WTC11 (cell line): Measurements from ENCODE around the gene CHCT1. TPM values are rescaled to one million over a fixed set of nuclear protein-coding genes. Genes with fewer than 3 reads are reported as not detected.
"Not testable (repeated sequence)": the region's sequence is repeated elsewhere in the genome, so short reads cannot be mapped to it uniquely, and the experiment has no call there.

Experiments used
- ATAC-seq: fragments of 200-7000 bp; cut with Tn5 transposase; 2 replicates; pipeline ENCODE4 v1.10.0; 2021; ENCODE audit warnings: mild to moderate bottlenecking, moderate library complexity
- Bru-seq: library from RNA; stranded (reverse); fragments of 400-500 nt; gene quantifications from one replicate; lab custom pipeline; 2021; lab: Mats Ljungman, UMichigan
- CTCF ChIA-PET: fragments of 300-600 bp; sonication (Branson Sonifier 250); formaldehyde crosslinking; loops from one replicate; lab custom pipeline; 2021; ENCODE audit warnings: antibody characterized with exemption; lab: Charles Lee
- POLR2A ChIA-PET: fragments of 350-600 bp; sonication (Branson Sonifier 250); formaldehyde crosslinking; loops from one replicate; lab custom pipeline; 2021; ENCODE audit warnings: antibody characterized with exemption; lab: Charles Lee
- DNase-seq: peaks from one replicate; pipeline ENCODE4 v3.0.0; 2021; ENCODE audit warnings: low spot score
- H3K27ac Mint-ChIP-seq: 2 replicates; pipeline ENCODE4 v1.8.0; 2021; ENCODE audit warnings: mixed read lengths
- H3K27me3 Mint-ChIP-seq: 2 replicates; pipeline ENCODE4 v1.8.0; 2021; ENCODE audit warnings: low read depth, mild to moderate bottlenecking, moderate library complexity, mixed read lengths
- H3K36me3 Mint-ChIP-seq: 2 replicates; pipeline ENCODE4 v1.8.0; 2021; ENCODE audit warnings: mixed read lengths
- H3K4me1 Mint-ChIP-seq: 2 replicates; pipeline ENCODE4 v1.8.0; 2022; ENCODE audit warnings: mixed read lengths
- H3K4me3 Mint-ChIP-seq: 2 replicates; pipeline ENCODE4 v1.8.0; 2021; ENCODE audit warnings: mild to moderate bottlenecking, moderate library complexity, mixed read lengths
- H3K9me3 Mint-ChIP-seq: 2 replicates; pipeline ENCODE4 v1.8.0; 2021; ENCODE audit warnings: mixed read lengths
- CBFB ChIP-seq: sonication (generic); formaldehyde crosslinking; IDR thresholded peaks from 2 replicates; pipeline ENCODE4 v1.8.1; 2022; ENCODE audit warnings: mild to moderate bottlenecking, low read depth, missing genetic modification reagents
- CREM ChIP-seq: sonication (generic); formaldehyde crosslinking; IDR thresholded peaks from 2 replicates; pipeline ENCODE4 v1.8.1; 2022; ENCODE audit warnings: mild to moderate bottlenecking, missing genetic modification reagents, moderate library complexity
- ESRRA ChIP-seq: sonication (generic); formaldehyde crosslinking; IDR thresholded peaks from 2 replicates; pipeline ENCODE4 v1.8.1; 2022; ENCODE audit warnings: mild to moderate bottlenecking, missing genetic modification reagents, borderline replicate concordance
- IRF1 ChIP-seq: sonication (generic); formaldehyde crosslinking; IDR thresholded peaks from 2 replicates; pipeline ENCODE4 v1.8.0; 2023; ENCODE audit warnings: missing genetic modification reagents
- JAZF1 ChIP-seq: fragments of 250-450 bp; sonication (Bioruptor Pico); IDR thresholded peaks from 2 replicates; pipeline ENCODE4 v1.9.0; 2021; ENCODE audit warnings: moderate library complexity, mild to moderate bottlenecking, inconsistent platforms
- MYBL2 ChIP-seq: sonication (generic); formaldehyde crosslinking; IDR thresholded peaks from 2 replicates; pipeline ENCODE4 v1.8.1; 2023; ENCODE audit warnings: mild to moderate bottlenecking, moderate library complexity, missing genetic modification reagents
- NFE2L1 ChIP-seq: sonication (generic); formaldehyde crosslinking; IDR thresholded peaks from 2 replicates; pipeline ENCODE4 v1.8.1; 2023; ENCODE audit warnings: missing genetic modification reagents
- RORB ChIP-seq: fragments of 250-450 bp; sonication (Bioruptor Pico); IDR thresholded peaks from 2 replicates; pipeline ENCODE4 v1.9.0; 2021; ENCODE audit warnings: mild to moderate bottlenecking
- TEAD4 ChIP-seq: sonication (generic); formaldehyde crosslinking; IDR thresholded peaks from 2 replicates; pipeline ENCODE4 v1.8.0; 2022; ENCODE audit warnings: mild to moderate bottlenecking, missing genetic modification reagents
- TP53 ChIP-seq: sonication (generic); formaldehyde crosslinking; IDR thresholded peaks from 2 replicates; pipeline ENCODE4 v1.8.1; 2023; ENCODE audit warnings: mild to moderate bottlenecking, missing genetic modification reagents
- ZNF121 ChIP-seq: sonication (generic); formaldehyde crosslinking; IDR thresholded peaks from 2 replicates; pipeline ENCODE4 v1.8.0; 2023; ENCODE audit warnings: missing genetic modification reagents
- ZNF219 ChIP-seq: sonication (generic); formaldehyde crosslinking; IDR thresholded peaks from 2 replicates; pipeline ENCODE4 v1.8.0; 2023; ENCODE audit warnings: missing genetic modification reagents, mild to moderate bottlenecking, borderline replicate concordance
- ZNF317 ChIP-seq: sonication (generic); formaldehyde crosslinking; IDR thresholded peaks from 2 replicates; pipeline ENCODE4 v1.8.1; 2023; ENCODE audit warnings: low read depth, mild to moderate bottlenecking, moderate library complexity, missing genetic modification reagents, borderline replicate concordance
- ZNF671 ChIP-seq: fragments of 250-450 bp; sonication (Bioruptor Pico); IDR thresholded peaks from 2 replicates; pipeline ENCODE4 v1.8.0; 2021; ENCODE audit warnings: mild to moderate bottlenecking
- long read RNA-seq, 3 experiments: library from RNA in 1 of 3; library from capped mRNA in 1 of 3; library from polyadenylated mRNA in 1 of 3; unstranded in 2 of 3; stranded (forward) in 1 of 3; transcript quantifications; one replicate each; pipeline ENCODE4 v2.0.0, GENCODE V29; 2021
- total RNA-seq: library from RNA; stranded (reverse); gene quantifications from 3 replicates; pipeline ENCODE4 v1.2.3, GENCODE V29; 2021
- TF ChIP-seq, protein P1 (sequence below): sonication (generic); formaldehyde crosslinking; IDR thresholded peaks from 2 replicates; pipeline ENCODE4 v1.8.0; 2022; ENCODE audit warnings: mild to moderate bottlenecking, missing genetic modification reagents
- TF ChIP-seq, protein P2 (sequence below): sonication (generic); formaldehyde crosslinking; IDR thresholded peaks from 2 replicates; pipeline ENCODE4 v1.8.1; 2023; ENCODE audit warnings: mild to moderate bottlenecking, missing genetic modification reagents, moderate library complexity
- TF ChIP-seq, protein P3 (sequence below): sonication (generic); formaldehyde crosslinking; IDR thresholded peaks from 2 replicates; pipeline ENCODE4 v1.8.0; 2022; ENCODE audit warnings: mild to moderate bottlenecking, missing genetic modification reagents
- TF ChIP-seq, protein P4 (sequence below): sonication (generic); formaldehyde crosslinking; conservative IDR thresholded peaks from 2 replicates; pipeline ENCODE4 v1.8.1; 2022; ENCODE audit warnings: mild to moderate bottlenecking, missing genetic modification reagents

The CHCT1 gene
- total RNA-seq: not detected in 3 replicates
- percentile 8 among the genes with signal in this experiment for Bru-seq, nascent RNA
- long read RNA-seq, experiment 1: 0 reads
- long read RNA-seq, experiment 2: 0 reads
- long read RNA-seq, experiment 3: 0 reads

DNA sequence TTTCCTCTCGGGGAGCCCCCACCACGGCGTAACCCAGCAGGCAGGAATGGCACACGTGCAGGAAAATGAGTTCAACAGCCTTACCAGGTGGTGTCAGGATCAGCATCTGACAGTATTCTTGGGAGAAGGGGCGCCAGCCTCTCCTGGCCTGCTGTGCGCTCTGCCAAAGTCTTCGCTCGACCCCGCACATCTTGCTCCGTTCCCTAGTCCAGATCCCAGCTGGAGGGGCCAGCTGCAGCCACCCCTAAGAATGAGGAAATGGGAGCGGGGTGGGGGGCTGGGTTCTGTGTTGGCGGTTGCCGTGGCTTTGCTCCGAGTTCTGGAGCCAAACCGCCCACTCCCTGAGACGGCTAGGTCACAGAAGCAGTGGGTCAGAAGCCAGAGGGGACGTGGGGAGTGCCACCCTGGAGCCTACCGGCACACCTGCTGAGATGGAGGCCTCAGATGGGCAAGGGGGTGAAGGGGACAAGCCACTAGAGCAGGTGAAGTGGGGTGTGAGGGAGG, at the start of gene CHCT1:
Gene CHCT1 (plus strand): TSS at position 328 of the 504 bp plus-strand sequence. CDS start 104 bp downstream, at position 432.
- ATAC-seq (peak; percentile 7), DNase-seq (peak; percentile 21)
- peaks cover 16% of the 10 kb centered on the region for H3K4me1 Mint-ChIP-seq
- H3K9me3 Mint-ChIP-seq: peaks cover 8% of the 10 kb centered on the region
- ChIA-PET CTCF (interaction anchor here (0.6 to 2.8 kb wide), 5 partner anchors 9 to 279 kb away, joined by 3 to 10 read pairs (median 3); no protein-coding TSS in a partner anchor), POLR2A (interaction anchor here (0.6 kb wide), 1 partner anchor 218 kb away, joined by 3 read pairs; no protein-coding TSS in a partner anchor)
- peak within 1 kb of the TSS; percentile 84 for H3K4me3 Mint-ChIP-seq
- H3K27ac Mint-ChIP-seq: no peak within 1 kb of the TSS
- TF ChIP-seq NFE2L1 (CRISPR knock-in tag): no peak
- H3K27me3 Mint-ChIP-seq: peaks cover 21% of the 10 kb centered on the region
- H3K36me3 Mint-ChIP-seq: no peaks in the 10 kb centered on the region

DNA sequence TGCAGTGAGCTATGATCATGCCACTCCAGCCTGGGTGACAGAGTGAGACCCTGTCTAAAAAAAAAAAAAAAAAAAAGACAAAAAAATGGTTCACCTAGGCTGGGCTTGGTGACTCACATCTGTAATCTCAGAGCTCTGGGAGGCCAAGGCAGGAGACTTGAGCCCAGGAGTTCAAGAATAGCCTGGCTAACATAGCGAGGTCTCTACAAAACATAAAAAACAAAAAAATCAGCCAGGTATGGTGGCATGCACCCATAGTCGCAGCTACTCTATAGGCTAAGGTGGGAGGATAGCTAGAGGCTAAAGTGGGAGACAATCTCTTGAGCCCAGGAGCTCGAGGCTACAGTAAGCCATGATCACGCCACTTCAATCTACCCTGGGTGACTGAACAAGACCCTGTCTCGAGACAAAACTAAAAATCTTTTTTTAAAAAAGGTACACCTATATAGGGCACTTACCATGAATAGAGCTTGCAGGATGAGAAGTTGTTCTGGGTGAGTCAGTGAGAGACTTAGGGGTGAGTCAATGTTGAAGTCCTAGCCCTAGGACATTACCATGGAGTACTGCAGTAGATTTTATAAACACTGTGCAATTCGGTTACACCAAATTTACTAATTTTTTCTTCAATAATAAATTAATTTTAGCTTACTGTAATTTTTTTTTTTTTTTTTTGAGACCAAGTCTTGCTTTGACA, 49.4 kb upstream of the CHCT1 start:
- no peak overlapping the region for H3K4me3 Mint-ChIP-seq

DNA sequence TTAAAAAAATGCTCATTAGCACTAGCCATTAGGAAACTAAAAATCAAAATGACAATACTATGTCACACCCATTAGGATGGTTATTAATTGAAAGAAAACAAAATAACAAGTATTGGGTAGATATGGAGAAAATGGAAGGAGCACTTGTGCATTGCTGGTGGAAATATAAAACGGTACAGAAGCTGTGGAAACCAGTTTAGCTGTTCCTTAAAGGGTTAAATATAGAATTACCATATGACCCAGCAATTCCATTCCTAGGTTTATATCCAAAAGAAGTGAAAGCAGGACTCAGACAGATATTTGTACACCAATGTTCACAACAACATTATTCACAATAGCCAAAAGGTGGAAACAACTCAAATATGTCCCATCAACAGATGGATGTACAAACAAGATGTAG, 44.1 kb upstream of the CHCT1 start:
- ATAC-seq, H3K9me3 Mint-ChIP-seq, H3K27ac Mint-ChIP-seq, POLR2A ChIA-PET, DNase-seq, CTCF ChIA-PET, H3K4me3 Mint-ChIP-seq, H3K27me3 Mint-ChIP-seq: not testable (repeated sequence)
- Mint-ChIP-seq H3K36me3 (peaks cover 13% of the 10 kb centered on the region), H3K4me1 (peaks cover 22% of the 10 kb centered on the region)

More for the DNA sequence above, 49.4 kb upstream of the CHCT1 start:
- Mint-ChIP-seq H3K27ac (peak overlapping the region; percentile 79; the same call in 1 of the 2 replicates), H3K4me1 (peaks cover 24% of the 10 kb centered on the region), H3K36me3 (peaks cover 9% of the 10 kb centered on the region), H3K9me3 (no peaks in the 10 kb centered on the region), H3K27me3 (no peaks in the 10 kb centered on the region)
- ChIA-PET CTCF (no interaction called here), POLR2A (interaction anchor here (0.6 to 1.0 kb wide), 4 partner anchors 10 to 1681 kb away, joined by 3 to 5 read pairs (median 4); partner anchors contain the start of gene TEX14)
- TF ChIP-seq, protein P1, sequence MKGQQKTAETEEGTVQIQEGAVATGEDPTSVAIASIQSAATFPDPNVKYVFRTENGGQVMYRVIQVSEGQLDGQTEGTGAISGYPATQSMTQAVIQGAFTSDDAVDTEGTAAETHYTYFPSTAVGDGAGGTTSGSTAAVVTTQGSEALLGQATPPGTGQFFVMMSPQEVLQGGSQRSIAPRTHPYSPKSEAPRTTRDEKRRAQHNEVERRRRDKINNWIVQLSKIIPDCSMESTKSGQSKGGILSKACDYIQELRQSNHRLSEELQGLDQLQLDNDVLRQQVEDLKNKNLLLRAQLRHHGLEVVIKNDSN (CRISPR knock-in tag): no peak
- TF ChIP-seq, protein P2, sequence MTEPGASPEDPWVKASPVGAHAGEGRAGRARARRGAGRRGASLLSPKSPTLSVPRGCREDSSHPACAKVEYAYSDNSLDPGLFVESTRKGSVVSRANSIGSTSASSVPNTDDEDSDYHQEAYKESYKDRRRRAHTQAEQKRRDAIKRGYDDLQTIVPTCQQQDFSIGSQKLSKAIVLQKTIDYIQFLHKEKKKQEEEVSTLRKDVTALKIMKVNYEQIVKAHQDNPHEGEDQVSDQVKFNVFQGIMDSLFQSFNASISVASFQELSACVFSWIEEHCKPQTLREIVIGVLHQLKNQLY (CRISPR knock-in tag): no peak
- TF ChIP-seq MYBL2 (no peak), ZNF121 (CRISPR knock-in tag) (no peak), CBFB (CRISPR knock-in tag) (no peak), RORB (CRISPR knock-in tag) (no peak), TP53 (no peak), JAZF1 (CRISPR knock-in tag) (no peak), ZNF671 (no peak), TEAD4 (CRISPR knock-in tag) (no peak), IRF1 (CRISPR knock-in tag) (no peak), ZNF317 (CRISPR knock-in tag) (no peak), ESRRA (CRISPR knock-in tag) (no peak), CREM (CRISPR knock-in tag) (no peak), ZNF219 (CRISPR knock-in tag) (no peak)
- TF ChIP-seq, protein P3, sequence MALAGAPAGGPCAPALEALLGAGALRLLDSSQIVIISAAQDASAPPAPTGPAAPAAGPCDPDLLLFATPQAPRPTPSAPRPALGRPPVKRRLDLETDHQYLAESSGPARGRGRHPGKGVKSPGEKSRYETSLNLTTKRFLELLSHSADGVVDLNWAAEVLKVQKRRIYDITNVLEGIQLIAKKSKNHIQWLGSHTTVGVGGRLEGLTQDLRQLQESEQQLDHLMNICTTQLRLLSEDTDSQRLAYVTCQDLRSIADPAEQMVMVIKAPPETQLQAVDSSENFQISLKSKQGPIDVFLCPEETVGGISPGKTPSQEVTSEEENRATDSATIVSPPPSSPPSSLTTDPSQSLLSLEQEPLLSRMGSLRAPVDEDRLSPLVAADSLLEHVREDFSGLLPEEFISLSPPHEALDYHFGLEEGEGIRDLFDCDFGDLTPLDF (CRISPR knock-in tag): no peak
- TF ChIP-seq, protein P4, sequence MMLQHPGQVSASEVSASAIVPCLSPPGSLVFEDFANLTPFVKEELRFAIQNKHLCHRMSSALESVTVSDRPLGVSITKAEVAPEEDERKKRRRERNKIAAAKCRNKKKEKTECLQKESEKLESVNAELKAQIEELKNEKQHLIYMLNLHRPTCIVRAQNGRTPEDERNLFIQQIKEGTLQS (CRISPR knock-in tag): no peak
- DNase-seq (no peak), ATAC-seq (peak; percentile 48)

- H3K4me3 Mint-ChIP-seq, CTCF ChIA-PET, POLR2A ChIA-PET, ATAC-seq, H3K9me3 Mint-ChIP-seq, H3K27me3 Mint-ChIP-seq, DNase-seq, H3K27ac Mint-ChIP-seq: not testable (repeated sequence)
- peaks cover 10% of the 10 kb centered on the region for H3K36me3 Mint-ChIP-seq
- peaks cover 34% of the 10 kb centered on the region for H3K4me1 Mint-ChIP-seq
These were observed 42.8 kb upstream of the CHCT1 start for GRCh38 chr17:60379461-60379860.
